Keratinocyte (primary cell): ENCODE results near the gene MXRA8. TPM values are rescaled to one million over a fixed set of nuclear protein-coding genes. Genes with fewer than 3 reads are reported as not detected.

Source experiments
- DNase-seq: peaks from one replicate; pipeline ENCODE4 v3.0.0-alpha.2; 2011; ENCODE audit warnings: low read depth, missing footprints, low spot score
- FAIRE-seq: peaks from 2 replicates; lab custom pipeline; 2011; peaks lifted over from hg19 to GRCh38; lab: Jason Lieb, UNC
- H2AFZ ChIP-seq: 2 replicates; pipeline ENCODE4 v1.6.0; 2012; ENCODE audit warnings: low read length, control low read depth, inconsistent platforms; ENCODE audit not compliant: control insufficient read depth
- H3K27ac ChIP-seq: 2 replicates; pipeline ENCODE4 v1.5.1; 2011; ENCODE audit warnings: low read length; ENCODE audit not compliant: control insufficient read depth, insufficient read depth
- H3K27me3 ChIP-seq: 3 replicates; pipeline ENCODE4 v1.6.0; 2011; ENCODE audit warnings: low read length; ENCODE audit not compliant: control insufficient read depth, insufficient read depth; ENCODE audit errors: extremely low read depth
- H3K36me3 ChIP-seq, 2 experiments: 2 replicates in 1 of 2; 3 replicates in 1 of 2; pipeline ENCODE4 v1.5.1; 2011; ENCODE audit warnings: low read length in 2 of 2, mild to moderate bottlenecking in 1 of 2; ENCODE audit not compliant: control insufficient read depth in 2 of 2, insufficient read depth in 2 of 2; ENCODE audit errors: extremely low read depth in 1 of 2
- H3K4me1 ChIP-seq: 3 replicates; pipeline ENCODE4 v1.5.1; 2011; ENCODE audit warnings: low read length; ENCODE audit not compliant: control insufficient read depth, insufficient read depth; ENCODE audit errors: extremely low read depth
- H3K4me2 ChIP-seq: 3 replicates; pipeline ENCODE4 v1.6.0; 2011; ENCODE audit warnings: low read depth, low read length; ENCODE audit not compliant: control insufficient read depth, insufficient read depth; ENCODE audit errors: extremely low read depth
- H3K4me3 ChIP-seq, 3 experiments: fragments of 200-600 bp in 1 of 3; sonication (generic) in 1 of 3; 2 replicates in 2 of 3; 3 replicates in 1 of 3; pipeline ENCODE4 v1.5.1; 2011 to 2016; ENCODE audit warnings: low read length in 3 of 3, mild to moderate bottlenecking in 3 of 3, control low read depth in 2 of 3, inconsistent platforms in 1 of 3, low read depth in 1 of 3, mixed read lengths in 1 of 3, mixed run types in 1 of 3, moderate library complexity in 1 of 3; ENCODE audit not compliant: control insufficient read depth in 2 of 3, insufficient read depth in 2 of 3; ENCODE audit errors: extremely low read depth in 1 of 3
- H3K79me2 ChIP-seq: 2 replicates; pipeline ENCODE4 v1.6.0; 2012; ENCODE audit warnings: low read length; ENCODE audit not compliant: control insufficient read depth, insufficient read depth
- H3K9ac ChIP-seq: 3 replicates; pipeline ENCODE4 v1.6.0; 2011; ENCODE audit warnings: low read length; ENCODE audit not compliant: control insufficient read depth, insufficient read depth; ENCODE audit errors: extremely low read depth
- H3K9me1 ChIP-seq: 3 replicates; pipeline ENCODE4 v1.6.0; 2011; ENCODE audit warnings: low read length; ENCODE audit not compliant: control insufficient read depth, insufficient read depth; ENCODE audit errors: extremely low read depth
- H3K9me3 ChIP-seq: 2 replicates; pipeline ENCODE4 v1.5.1; 2012; ENCODE audit warnings: low read depth, low read length; ENCODE audit not compliant: control insufficient read depth
- H4K20me1 ChIP-seq: 3 replicates; pipeline ENCODE4 v1.6.0; 2011; ENCODE audit warnings: low read length; ENCODE audit not compliant: control insufficient read depth, insufficient read depth; ENCODE audit errors: extremely low read depth
- CTCF ChIP-seq, 3 experiments: IDR thresholded peaks in 1 of 3; conservative IDR thresholded peaks in 1 of 3; optimal IDR thresholded peaks in 1 of 3; 2 replicates in 2 of 3; 3 replicates in 1 of 3; pipeline versions ENCODE3 to v1.5.1; 2011; ENCODE audit warnings: low read length in 3 of 3, mild to moderate bottlenecking in 3 of 3, moderate library complexity in 2 of 3, control low read depth in 1 of 3, inconsistent platforms in 1 of 3; ENCODE audit not compliant: insufficient read depth in 2 of 3; ENCODE audit errors: extremely low read depth in 1 of 3
- EZH2 ChIP-seq: IDR thresholded peaks from one replicate; pipeline ENCODE4 v1.6.1; 2012; ENCODE audit warnings: inconsistent platforms, mild to moderate bottlenecking, low read length, moderate library complexity
- dilution Hi-C: fragments of 300-500 bp; cut with MboI; formaldehyde crosslinking; loops from one replicate; pipeline ENCODE4 v1.7.0; 2020; ENCODE audit warnings: low sequenced_read_pairs; ENCODE audit not compliant: extremely low pct_ligation_motif_present
- polyA plus RNA-seq, 5 experiments: library from polyadenylated mRNA; depleted of rRNA in 3 of 5; stranded (reverse) in 3 of 5; stranded (forward) in 1 of 5; unstranded in 1 of 5; fragments of >200 nt; gene quantifications; 1 replicate in 1 of 5; 2 replicates in 3 of 5; 3 replicates in 1 of 5; pipeline versions ENCODE4 v1.2.1 to v1.2.3, GENCODE V29; 2011 to 2012; ENCODE audit warnings: missing spikeins in 2 of 5, low read depth in 1 of 5, low replicate concordance in 1 of 5

The MXRA8 gene
- polyA plus RNA-seq, 1 donor (not counting 4 experiments of a cell fraction or from before 2014, with no cell fraction given), result not detected

- H3K79me2 ChIP-seq, result no peaks in the 10 kb centered on the region
- FAIRE-seq (no peak), DNase-seq (no peak)
- no peaks in the 10 kb centered on the region for H3K36me3 ChIP-seq
- H4K20me1 ChIP-seq, result no peaks in the 10 kb centered on the region
- H3K9me1 ChIP-seq, result no peaks in the 10 kb centered on the region
- dilution Hi-C loops, result no loop called here
- peaks cover 25% of the 10 kb centered on the region for H3K4me1 ChIP-seq
- no peak overlapping the region for H2AFZ ChIP-seq
- no peaks in the 10 kb centered on the region for H3K27me3 ChIP-seq
- no peak overlapping the region for H3K4me3 ChIP-seq
- TF ChIP-seq EZH2, result no peak
- no peak for TF ChIP-seq CTCF (optimal IDR thresholded peaks at IDR 0.05 in 1 of 3, IDR thresholded peaks at IDR 0.05 in 1 of 3, conservative IDR thresholded peaks at IDR 0.05 in 1 of 3; ENCODE audit: extremely low read depth in 1 of 3, insufficient read depth in 2 of 3, low read length in 3 of 3)
- H3K9me3 ChIP-seq, result no peaks in the 10 kb centered on the region
- no peak overlapping the region for H3K27ac ChIP-seq
- H3K9ac ChIP-seq, result no peak overlapping the region
- no peak overlapping the region for H3K4me2 ChIP-seq
These were observed 3.1 kb upstream of the MXRA8 start for GRCh38 chr1:1361233-1361981.

- dilution Hi-C loops, result no loop called here
- Histone ChIP-seq H3K27ac (no peak overlapping the region), H3K4me3 (no peak overlapping the region), H3K4me1 (peaks cover 25% of the 10 kb centered on the region), H3K9me3 (no peaks in the 10 kb centered on the region), H3K79me2 (no peaks in the 10 kb centered on the region), H3K9ac (no peak overlapping the region), H3K27me3 (no peaks in the 10 kb centered on the region), H3K36me3 (no peaks in the 10 kb centered on the region), H2AFZ (no peak overlapping the region), H3K4me2 (peak overlapping the region; percentile 46), H4K20me1 (no peaks in the 10 kb centered on the region), H3K9me1 (no peaks in the 10 kb centered on the region)
- peak; percentile 81 for FAIRE-seq
- TF ChIP-seq EZH2 (no peak), CTCF (optimal IDR thresholded peaks at IDR 0.05 in 1 of 3, IDR thresholded peaks at IDR 0.05 in 1 of 3, conservative IDR thresholded peaks at IDR 0.05 in 1 of 3; ENCODE audit: extremely low read depth in 1 of 3, insufficient read depth in 2 of 3, low read length in 3 of 3) (no peak)
- no peak for DNase-seq
These were observed 2.3 kb upstream of the MXRA8 start for GRCh38 chr1:1360506-1361169.
